GM12892 (cell line): ENCODE measurements around the gene LRSAM1.

ENCODE experiments used
- POLR2A ChIP-seq: IDR thresholded peaks from 2 replicates; pipeline ENCODE4 v1.6.1; 2011; ENCODE audit warnings: low read depth, low read length, control low read depth
- POLR2AphosphoS5 ChIP-seq: IDR thresholded peaks from 2 replicates; pipeline ENCODE4 v1.6.1; 2011; ENCODE audit warnings: low read depth, low read length, control low read depth

DNA sequence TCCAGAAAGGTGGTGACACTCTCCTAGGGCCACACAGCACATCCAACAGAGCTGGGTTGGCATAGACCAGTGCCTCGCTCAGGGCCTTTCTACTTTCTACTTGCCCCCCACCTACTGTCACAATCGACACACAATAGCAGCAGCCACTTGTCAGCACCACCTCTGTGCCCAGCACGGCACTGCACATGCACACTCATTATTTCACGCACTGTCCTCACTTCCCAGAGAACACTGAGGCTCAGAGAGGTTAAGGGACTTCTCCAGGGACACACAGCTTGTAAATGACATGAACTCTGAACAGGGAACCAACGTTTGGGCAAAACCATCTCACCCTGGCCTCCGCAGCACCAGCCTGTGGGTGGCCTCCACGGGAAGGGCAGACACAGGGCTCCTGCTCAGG lies 89.9 kb downstream of the LRSAM1 start:
- TF ChIP-seq POLR2A (no peak), POLR2AphosphoS5 (no peak)
